ENCODE measurements around the gene LRMDA. TPM values are rescaled to one million over a fixed set of nuclear protein-coding genes. Genes with fewer than 3 reads are reported as not detected.

The LRMDA gene
- total and polyA plus RNA-seq, 12 donors: 30.7 to 132 (median 78.1) TPM

- Histone ChIP-seq H3K27ac (no peak overlapping the region), H3K36me3 (replicated peaks in 1 of 2) (no peaks in the 10 kb centered on the region), H3K9me3 (replicated peaks in 1 of 3) (no peaks in the 10 kb centered on the region), H3K4me1 (replicated peaks in 1 of 2) (no peaks in the 10 kb centered on the region), H3K4me3 (no peak overlapping the region), H3K27me3 (no peaks in the 10 kb centered on the region)
- intact Hi-C loops (cut with DNase I): no loop called here
- no peak for DNase-seq
- WGBS, 4 donors: 86 to 97% (median 91%) methylated on average over 2 of the region's 2 CpGs
- TF ChIP-seq POLR2A (IDR thresholded peaks at IDR 0.05): no peak
- TF ChIP-seq, protein P1, sequence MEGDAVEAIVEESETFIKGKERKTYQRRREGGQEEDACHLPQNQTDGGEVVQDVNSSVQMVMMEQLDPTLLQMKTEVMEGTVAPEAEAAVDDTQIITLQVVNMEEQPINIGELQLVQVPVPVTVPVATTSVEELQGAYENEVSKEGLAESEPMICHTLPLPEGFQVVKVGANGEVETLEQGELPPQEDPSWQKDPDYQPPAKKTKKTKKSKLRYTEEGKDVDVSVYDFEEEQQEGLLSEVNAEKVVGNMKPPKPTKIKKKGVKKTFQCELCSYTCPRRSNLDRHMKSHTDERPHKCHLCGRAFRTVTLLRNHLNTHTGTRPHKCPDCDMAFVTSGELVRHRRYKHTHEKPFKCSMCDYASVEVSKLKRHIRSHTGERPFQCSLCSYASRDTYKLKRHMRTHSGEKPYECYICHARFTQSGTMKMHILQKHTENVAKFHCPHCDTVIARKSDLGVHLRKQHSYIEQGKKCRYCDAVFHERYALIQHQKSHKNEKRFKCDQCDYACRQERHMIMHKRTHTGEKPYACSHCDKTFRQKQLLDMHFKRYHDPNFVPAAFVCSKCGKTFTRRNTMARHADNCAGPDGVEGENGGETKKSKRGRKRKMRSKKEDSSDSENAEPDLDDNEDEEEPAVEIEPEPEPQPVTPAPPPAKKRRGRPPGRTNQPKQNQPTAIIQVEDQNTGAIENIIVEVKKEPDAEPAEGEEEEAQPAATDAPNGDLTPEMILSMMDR (IDR thresholded peaks at IDR 0.05): no peak
Observed at GRCh38 chr10:76169246-76169645, 737.8 kb downstream of the LRMDA start.

DNA sequence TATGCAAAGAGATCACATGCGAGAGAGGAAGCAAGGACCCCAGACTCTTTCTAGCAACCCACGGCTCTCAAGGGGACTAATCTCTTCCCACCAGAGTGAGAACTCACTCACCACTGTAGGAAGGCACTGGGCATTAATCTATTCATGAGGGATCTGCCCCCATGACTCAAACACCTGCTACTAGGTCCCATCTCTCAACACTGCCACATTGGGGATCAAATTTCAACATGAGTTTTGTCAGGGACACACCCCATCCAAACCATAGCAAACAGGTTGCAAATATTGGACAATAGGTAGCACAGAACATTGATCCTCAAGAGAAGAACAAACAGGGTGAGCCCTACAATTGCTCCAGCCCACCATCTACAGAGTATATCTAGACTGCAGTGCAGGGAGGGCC is 740.6 kb downstream of the LRMDA start:
- no peaks in the 10 kb centered on the region for H3K4me1 ChIP-seq (replicated peaks in 1 of 2)
- H3K27ac ChIP-seq: no peak overlapping the region
- H3K4me3 ChIP-seq: no peak overlapping the region
- intact Hi-C loops (cut with DNase I): no loop called here
- TF ChIP-seq, protein P1 (IDR thresholded peaks at IDR 0.05): no peak
- TF ChIP-seq POLR2A (IDR thresholded peaks at IDR 0.05): no peak
- H3K27me3 ChIP-seq: no peaks in the 10 kb centered on the region
- no peak for DNase-seq
- no peaks in the 10 kb centered on the region for H3K36me3 ChIP-seq (replicated peaks in 1 of 2)
- H3K9me3 ChIP-seq (replicated peaks in 1 of 3): no peaks in the 10 kb centered on the region
- WGBS, 4 donors: 80 to 100% (median 95%) methylated on average over 2 of the region's 2 CpGs

- WGBS, 4 donors: 93 to 95% (median 94%) methylated on average over 8 to 9 of the region's 9 CpGs
- TF ChIP-seq, protein P1 (IDR thresholded peaks at IDR 0.05): no peak
- no peak for TF ChIP-seq POLR2A (IDR thresholded peaks at IDR 0.05)
- intact Hi-C loops (cut with DNase I): no loop called here
- H3K4me1 ChIP-seq (replicated peaks in 1 of 2): no peaks in the 10 kb centered on the region
- H3K4me3 ChIP-seq: no peak overlapping the region
- H3K36me3 ChIP-seq (replicated peaks in 1 of 2): no peaks in the 10 kb centered on the region
- DNase-seq: no peak
- H3K9me3 ChIP-seq (replicated peaks in 1 of 3): no peaks in the 10 kb centered on the region
- no peak overlapping the region for H3K27ac ChIP-seq
- no peaks in the 10 kb centered on the region for H3K27me3 ChIP-seq
Observed at GRCh38 chr10:76175533-76176165, 744.2 kb downstream of the LRMDA start.

- 96 to 98% (median 98%) methylated on average over 9 of the region's 9 CpGs for WGBS, 4 donors
- no peak for DNase-seq
- Histone ChIP-seq H3K4me3 (no peak overlapping the region), H3K27me3 (no peaks in the 10 kb centered on the region), H3K27ac (no peak overlapping the region), H3K36me3 (replicated peaks in 1 of 2) (no peaks in the 10 kb centered on the region), H3K4me1 (replicated peaks in 1 of 2) (no peaks in the 10 kb centered on the region), H3K9me3 (replicated peaks in 1 of 3) (no peaks in the 10 kb centered on the region)
- intact Hi-C loops (cut with DNase I): no loop called here
- TF ChIP-seq POLR2A (IDR thresholded peaks at IDR 0.05): no peak
- TF ChIP-seq, protein P1 (IDR thresholded peaks at IDR 0.05): no peak
Observed at GRCh38 chr10:76176166-76176550, 744.7 kb downstream of the LRMDA start.

Measured in adrenal gland (tissue), 12 donors.